IPS DF 6.9 (cell line): ENCODE results near the gene TTLL6.

Experiments
- DNase-seq: peaks from one replicate; pipeline ENCODE4 v3.0.0-alpha.2; 2013; ENCODE audit warnings: low read depth, low spot score
- H3K27ac ChIP-seq: one replicate; pipeline ENCODE4 v1.5.1; 2013; ENCODE audit warnings: low read length, control low read depth
- H3K27me3 ChIP-seq: 2 replicates; pipeline ENCODE4 v1.6.1; 2013; ENCODE audit warnings: mild to moderate bottlenecking, low read length; ENCODE audit not compliant: control insufficient read depth, insufficient read depth
- H3K36me3 ChIP-seq: 2 replicates; pipeline ENCODE4 v1.6.1; 2013; ENCODE audit warnings: low read length; ENCODE audit not compliant: control insufficient read depth, insufficient read depth
- H3K4me1 ChIP-seq: 2 replicates; pipeline ENCODE4 v1.6.1; 2013; ENCODE audit warnings: low read length; ENCODE audit not compliant: control insufficient read depth, insufficient read depth
- H3K4me3 ChIP-seq: 2 replicates; pipeline ENCODE4 v1.5.1; 2013; ENCODE audit warnings: mild to moderate bottlenecking, low read length
- H3K9me3 ChIP-seq: 2 replicates; pipeline ENCODE4 v1.6.1; 2013; ENCODE audit warnings: low read length, inconsistent platforms; ENCODE audit not compliant: control insufficient read depth, insufficient read depth
- WGBS: extraction: QIAGEN DNeasy Blood & Tissue Kit; methylation state at CpG from one replicate; pipeline ENCODE4 v1.1.7; 2013; ENCODE audit warnings: mixed read lengths, missing lambda C conversion rate; ENCODE audit not compliant: insufficient read length, insufficient coverage; 5-methylcytosine and 5-hydroxymethylcytosine counted together

TTLL6 gene

DNA sequence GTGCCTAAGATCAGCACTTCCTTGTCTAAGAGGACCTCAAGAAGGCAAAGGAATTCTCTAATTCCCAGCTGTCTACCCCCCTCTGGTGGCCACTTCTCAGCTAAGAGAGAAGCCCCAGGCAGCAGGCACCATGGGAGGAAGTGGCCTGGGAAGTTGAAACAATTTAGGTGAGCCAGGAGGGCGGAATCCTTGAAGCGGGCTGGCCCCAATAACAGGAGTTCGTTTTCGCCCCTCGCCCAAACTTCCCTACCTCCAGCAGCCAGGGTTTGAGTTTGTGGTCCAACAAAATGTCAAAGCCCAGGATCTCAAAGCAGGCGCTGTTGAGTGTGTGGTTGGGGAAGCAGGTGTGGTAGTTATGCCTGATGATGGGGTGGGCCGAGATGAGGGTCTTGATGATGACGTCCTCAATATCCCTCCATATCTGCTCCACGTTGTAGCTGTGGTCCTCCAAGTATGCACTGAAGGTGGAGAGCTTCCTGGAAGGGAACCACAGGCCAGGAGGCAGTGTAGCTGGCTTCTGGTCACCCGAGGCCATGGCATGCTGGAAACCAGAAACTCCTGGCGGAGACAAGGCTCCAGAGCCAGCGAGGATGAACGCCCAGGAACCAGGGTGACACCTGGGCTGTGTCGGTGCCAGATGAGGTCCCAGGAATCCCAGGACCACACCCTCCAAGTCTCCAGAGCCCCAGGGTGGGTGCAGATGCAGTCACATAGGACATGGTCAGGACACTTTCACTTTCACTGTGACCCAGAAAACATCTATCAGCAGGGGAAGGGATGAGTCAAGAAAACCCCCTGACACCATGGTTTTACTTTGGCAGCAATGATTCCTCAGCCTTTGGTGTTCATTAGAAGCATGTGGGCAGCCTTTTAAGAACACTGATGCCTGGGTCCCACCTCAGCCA, 25.6 kb downstream of the TTLL6 start:
- H3K4me1 ChIP-seq, result no peaks in the 10 kb centered on the region
- H3K36me3 ChIP-seq, result no peaks in the 10 kb centered on the region
- no peak overlapping the region for H3K4me3 ChIP-seq
- no peaks in the 10 kb centered on the region for H3K9me3 ChIP-seq
- DNase-seq, result peak; percentile 67
- no peak overlapping the region for H3K27ac ChIP-seq
- no CpG with 5 or more reads among the region's 14 CpGs for WGBS
- H3K27me3 ChIP-seq, result no peaks in the 10 kb centered on the region

- no peaks in the 10 kb centered on the region for H3K9me3 ChIP-seq
- no peak for DNase-seq
- H3K27me3 ChIP-seq, result no peaks in the 10 kb centered on the region
- H3K4me1 ChIP-seq, result no peaks in the 10 kb centered on the region
- no CpG with 5 or more reads among the region's 9 CpGs for whole genome bisulfite sequencing
- H3K27ac ChIP-seq, result no peak overlapping the region
- no peak overlapping the region for H3K4me3 ChIP-seq
- H3K36me3 ChIP-seq, result no peaks in the 10 kb centered on the region
Observed at GRCh38 chr17:48790607-48791127, 26.4 kb downstream of the TTLL6 start.

DNA sequence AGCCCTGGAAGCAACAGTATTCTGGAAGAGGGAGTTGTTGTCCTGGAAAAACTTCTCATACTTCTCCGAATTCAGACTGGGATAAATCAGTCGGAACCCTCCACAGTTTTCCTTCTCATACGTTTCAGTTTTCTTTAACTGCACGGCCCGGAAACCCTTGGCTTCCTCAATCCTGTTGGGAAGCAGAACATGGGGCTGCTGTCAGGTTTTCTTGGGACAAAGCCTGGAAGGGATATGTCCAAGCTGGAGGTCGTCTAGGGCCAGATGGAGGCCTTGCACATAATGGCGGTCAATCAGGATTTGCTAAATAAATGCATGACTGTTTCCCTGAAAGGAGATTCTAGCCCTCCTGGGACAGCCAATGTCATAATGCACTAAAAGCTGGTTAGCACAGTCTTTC, 29.2 kb downstream of the TTLL6 start:
- DNase-seq, result no peak
- WGBS, result no CpG with 5 or more reads among the region's 7 CpGs

GRCh38 chr17:48779421-48779820, 37.6 kb downstream of the TTLL6 start:
- no peak overlapping the region for H3K27ac ChIP-seq
- no peaks in the 10 kb centered on the region for H3K9me3 ChIP-seq
- H3K27me3 ChIP-seq, result no peaks in the 10 kb centered on the region
- no peak for DNase-seq
- no peak overlapping the region for H3K4me3 ChIP-seq
- no peaks in the 10 kb centered on the region for H3K4me1 ChIP-seq
- H3K36me3 ChIP-seq, result no peaks in the 10 kb centered on the region

More for the DNA sequence above, 29.2 kb downstream of the TTLL6 start:
- Histone ChIP-seq H3K27me3 (no peaks in the 10 kb centered on the region), H3K4me3 (no peak overlapping the region), H3K4me1 (no peaks in the 10 kb centered on the region), H3K27ac (no peak overlapping the region), H3K9me3 (no peaks in the 10 kb centered on the region), H3K36me3 (no peaks in the 10 kb centered on the region)

DNA sequence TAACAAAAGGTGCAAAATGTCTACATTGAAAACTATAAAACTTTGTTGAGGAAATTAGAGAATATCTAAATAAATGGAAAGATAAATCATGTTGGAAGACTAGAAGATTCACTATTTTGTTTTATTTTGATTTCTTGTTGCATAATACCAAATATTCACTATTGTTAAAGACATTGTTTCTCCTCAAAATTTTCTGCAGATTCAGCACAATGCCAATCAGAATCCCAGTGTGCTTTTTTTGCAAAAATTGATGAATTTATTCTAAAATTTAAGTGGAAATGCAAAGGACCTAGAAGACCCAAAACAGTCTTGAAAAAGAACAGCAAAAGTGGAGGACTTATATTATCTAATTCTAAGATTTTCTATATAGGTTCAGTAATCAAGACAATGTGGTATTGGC, 40.4 kb downstream of the TTLL6 start:
- DNase-seq, result no peak
- no peaks in the 10 kb centered on the region for H3K9me3 ChIP-seq
- no peaks in the 10 kb centered on the region; the same call in 1 of the 2 replicates for H3K4me1 ChIP-seq
- H3K4me3 ChIP-seq, result no peak overlapping the region
- no peaks in the 10 kb centered on the region for H3K27me3 ChIP-seq
- no peaks in the 10 kb centered on the region for H3K36me3 ChIP-seq
- H3K27ac ChIP-seq, result no peak overlapping the region

DNA sequence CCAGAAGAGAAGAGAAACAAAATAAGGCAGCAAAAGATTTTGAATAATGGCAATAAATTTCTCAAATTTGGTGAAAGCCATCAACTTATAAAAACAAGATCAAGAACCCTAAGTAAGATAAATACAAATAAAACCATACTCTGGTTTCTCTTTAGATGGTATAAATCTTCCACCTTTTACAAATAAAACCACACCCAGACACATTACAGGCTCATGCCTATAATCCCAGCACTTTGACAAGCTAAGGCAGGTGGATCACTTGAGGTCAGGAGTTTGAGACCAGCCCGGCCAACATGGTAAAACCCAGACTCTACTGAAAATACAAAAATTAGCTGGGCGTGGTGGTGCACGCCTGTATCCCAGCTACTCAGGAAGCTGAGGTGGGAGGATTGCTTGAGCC, 43.8 kb downstream of the TTLL6 start:
- Histone ChIP-seq H3K4me3 (no peak overlapping the region), H3K36me3 (no peaks in the 10 kb centered on the region), H3K27ac (no peak overlapping the region), H3K9me3 (no peaks in the 10 kb centered on the region), H3K27me3 (no peaks in the 10 kb centered on the region), H3K4me1 (no peaks in the 10 kb centered on the region; the same call in 1 of the 2 replicates)
- no peak for DNase-seq
- no CpG with 5 or more reads among the region's 3 CpGs for WGBS

- no peaks in the 10 kb centered on the region for H3K9me3 ChIP-seq
- H3K4me3 ChIP-seq, result no peak overlapping the region
- H3K27me3 ChIP-seq, result no peaks in the 10 kb centered on the region
- no peaks in the 10 kb centered on the region for H3K36me3 ChIP-seq
- H3K27ac ChIP-seq, result no peak overlapping the region
- H3K4me1 ChIP-seq, result no peaks in the 10 kb centered on the region; the same call in 1 of the 2 replicates
- no peak for DNase-seq
- WGBS, result no CpG with 5 or more reads among the region's 3 CpGs
Observed at GRCh38 chr17:48770954-48771353, 46.1 kb downstream of the TTLL6 start.

DNA sequence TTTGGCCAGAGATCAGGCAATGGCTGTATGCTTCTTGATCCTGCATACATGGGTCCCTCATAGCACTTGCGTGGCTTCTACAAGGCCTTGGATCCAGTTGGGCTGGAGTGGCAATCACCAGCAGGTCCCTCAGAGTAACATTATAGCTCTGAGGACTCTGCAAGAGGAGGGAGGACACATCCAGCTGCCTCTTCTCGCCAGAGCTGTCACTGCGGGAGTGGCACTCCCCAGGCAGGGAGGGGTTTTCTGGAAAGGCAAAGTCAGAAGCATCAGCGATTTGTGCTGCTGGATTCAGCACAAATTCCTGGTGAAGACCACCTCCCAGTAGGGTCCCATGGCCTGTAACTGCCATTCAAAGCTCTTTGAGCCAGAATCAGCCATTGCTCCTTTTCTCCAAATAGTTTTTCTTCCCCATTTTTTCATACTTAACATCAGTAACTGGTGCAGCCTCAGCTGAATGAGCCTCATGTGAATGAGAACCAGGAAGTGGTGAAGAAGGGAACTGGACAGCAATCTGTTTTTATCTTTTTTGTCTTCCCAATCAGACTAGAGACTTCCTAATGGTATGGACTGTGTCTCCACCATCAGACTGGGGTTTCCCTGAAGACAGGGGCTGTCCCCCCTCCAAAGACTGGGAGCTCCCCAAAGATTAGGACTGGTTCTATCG, 47.9 kb downstream of the TTLL6 start:
- Histone ChIP-seq H3K4me3 (no peak overlapping the region), H3K27ac (no peak overlapping the region), H3K27me3 (no peaks in the 10 kb centered on the region), H3K36me3 (no peaks in the 10 kb centered on the region), H3K4me1 (no peaks in the 10 kb centered on the region; the same call in 1 of the 2 replicates), H3K9me3 (no peaks in the 10 kb centered on the region)
- WGBS, result no CpG with 5 or more reads among the region's 5 CpGs
- no peak for DNase-seq

GRCh38 chr17:48767263-48767774, 49.7 kb downstream of the TTLL6 start:
- WGBS, result no CpG with 5 or more reads among the region's 4 CpGs
- Histone ChIP-seq H3K9me3 (no peaks in the 10 kb centered on the region), H3K4me1 (no peaks in the 10 kb centered on the region), H3K27me3 (no peaks in the 10 kb centered on the region), H3K36me3 (no peaks in the 10 kb centered on the region), H3K4me3 (no peak overlapping the region), H3K27ac (no peak overlapping the region)
- no peak for DNase-seq

DNA sequence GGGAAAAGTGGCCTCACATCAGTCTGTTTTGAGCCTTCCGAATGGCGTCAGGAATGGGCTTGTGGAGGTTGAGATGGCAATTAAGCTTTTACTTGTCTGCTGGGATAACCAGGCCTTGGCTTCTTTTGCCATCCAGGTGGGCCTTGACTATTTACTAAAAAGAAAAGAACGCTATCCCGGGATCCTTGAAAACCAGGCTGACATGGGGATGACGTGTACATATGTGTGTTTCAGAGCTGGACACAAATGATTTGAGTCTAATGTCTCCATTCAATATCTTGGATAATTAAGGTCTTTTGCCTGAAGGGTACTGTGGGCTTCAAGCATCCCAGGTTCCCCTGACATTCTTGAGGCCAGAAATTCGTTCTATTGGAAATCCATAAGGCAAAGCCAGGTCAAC, 55.9 kb downstream of the TTLL6 start:
- no peak overlapping the region for H3K4me3 ChIP-seq
- no CpG with 5 or more reads among the region's 6 CpGs for WGBS
- H3K27me3 ChIP-seq, result peaks cover 23% of the 10 kb centered on the region

More for the DNA sequence above, 55.9 kb downstream of the TTLL6 start:
- Histone ChIP-seq H3K9me3 (no peaks in the 10 kb centered on the region), H3K27ac (no peak overlapping the region), H3K4me1 (no peaks in the 10 kb centered on the region), H3K36me3 (no peaks in the 10 kb centered on the region)
- no peak for DNase-seq
